HG02642 (cell line): ENCODE measurements around the gene MKI67.

ENCODE experiments used
- ATAC-seq: cut with Tn5 transposase; IDR thresholded peaks from one replicate; pipeline ENCODE4 v1.9.1; 2021; ENCODE audit warnings: mild to moderate bottlenecking; ENCODE audit not compliant: unreplicated experiment, poor library complexity

MKI67 gene

GRCh38 chr10:128067691-128068397 is 58.4 kb downstream of the MKI67 start:
- no peak for ATAC-seq

DNA sequence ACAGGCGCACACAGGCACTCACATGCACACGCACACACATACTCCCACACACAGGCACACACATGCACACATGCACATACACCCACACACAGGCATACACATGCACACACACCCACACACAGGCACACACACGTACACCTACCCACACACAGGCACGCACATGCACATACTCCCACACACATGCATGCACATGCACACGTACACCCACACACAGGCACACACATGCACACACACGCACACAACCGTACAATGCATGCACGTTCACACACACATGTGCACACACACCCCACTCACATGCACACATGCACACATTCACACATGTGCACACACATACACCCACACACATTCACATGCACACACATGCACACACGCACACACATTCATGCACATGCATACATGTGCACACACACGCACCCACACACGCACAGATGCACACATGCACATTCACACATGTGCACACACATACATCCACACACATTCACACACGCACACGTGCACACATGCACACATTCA is 59.3 kb downstream of the MKI67 start:
- no peak for ATAC-seq

DNA sequence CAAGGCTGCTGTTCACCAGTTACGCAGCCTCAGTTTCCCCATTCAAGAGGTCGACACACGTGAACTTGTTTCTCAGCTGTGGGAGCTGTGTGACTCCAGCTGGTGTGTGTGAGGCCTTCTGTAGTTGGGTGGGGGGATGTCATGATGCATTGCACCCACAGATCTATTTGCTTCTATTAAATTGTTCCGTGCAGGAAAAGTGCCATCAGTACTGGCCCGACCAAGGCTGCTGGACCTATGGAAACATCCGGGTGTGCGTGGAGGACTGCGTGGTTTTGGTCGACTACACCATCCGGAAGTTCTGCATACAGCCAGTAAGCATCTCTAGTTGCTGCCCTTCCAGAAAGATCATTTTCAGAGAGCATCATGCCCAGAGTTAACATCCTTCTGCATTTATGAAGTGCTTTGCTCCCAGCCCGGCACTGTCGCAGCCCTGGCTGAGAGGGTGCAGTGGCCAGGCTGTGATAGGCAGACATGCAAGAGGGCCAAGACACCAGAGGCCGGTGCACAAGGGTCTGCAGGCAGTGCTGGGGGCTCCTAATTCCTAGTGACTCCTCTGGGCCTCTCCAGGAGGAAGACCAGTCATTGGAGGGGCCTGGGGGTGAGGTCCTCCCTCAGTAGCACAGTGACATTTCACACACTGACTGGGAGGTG is 60.2 kb downstream of the MKI67 start:
- ATAC-seq, result no peak

DNA sequence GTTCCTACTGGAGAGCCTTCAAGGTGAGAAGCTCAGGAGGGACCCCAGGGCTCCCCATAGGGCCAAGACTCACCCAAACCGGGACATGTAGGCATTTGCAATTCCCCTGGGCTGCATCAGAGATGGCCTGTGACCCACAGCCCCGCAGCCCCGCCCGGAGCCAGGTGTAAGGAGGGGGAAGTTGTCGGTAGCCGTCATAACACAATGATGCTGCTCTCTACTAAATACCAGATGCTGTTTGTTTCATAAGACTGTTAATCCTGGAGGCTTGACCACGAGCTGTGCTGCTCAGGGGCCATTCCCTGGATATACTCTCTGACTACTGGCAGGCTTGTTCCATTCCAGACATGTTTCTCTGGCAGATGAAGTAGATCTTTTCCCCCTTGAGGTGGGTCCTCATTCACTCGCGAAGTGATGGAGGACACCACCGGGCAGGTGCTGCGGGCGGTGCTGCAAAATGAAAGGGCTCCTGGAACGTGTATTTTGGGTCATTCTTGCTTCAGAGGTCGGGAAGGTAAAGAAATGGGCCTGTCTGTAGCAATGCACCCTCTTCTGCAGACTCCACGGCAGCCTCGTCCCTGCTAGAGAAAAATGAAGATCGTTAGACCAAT is 61.1 kb downstream of the MKI67 start:
- no peak for ATAC-seq

- peak; percentile 44 for ATAC-seq
Measured at GRCh38 chr10:128064108-128064969, 61.9 kb downstream of the MKI67 start.

DNA sequence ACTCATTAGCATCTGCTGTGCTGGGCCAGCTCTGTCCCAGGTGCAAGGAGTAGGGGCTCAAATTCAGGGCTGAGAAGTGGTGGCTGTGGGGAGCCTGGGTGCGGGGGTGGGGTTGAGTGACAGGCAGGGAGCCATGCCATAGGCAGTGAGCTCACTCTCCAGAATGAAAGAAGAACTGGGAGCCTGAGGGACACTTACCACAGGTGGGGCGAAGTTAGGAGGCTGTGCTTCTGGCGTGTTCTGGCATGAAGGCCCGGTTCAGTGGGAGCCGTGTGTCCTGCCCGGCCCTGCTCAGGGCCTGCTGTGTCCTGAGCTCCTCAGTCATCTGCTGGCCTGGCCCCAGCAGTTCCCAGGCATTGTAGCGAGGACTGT is 62.5 kb downstream of the MKI67 start:
- peak; percentile 31 for ATAC-seq

DNA sequence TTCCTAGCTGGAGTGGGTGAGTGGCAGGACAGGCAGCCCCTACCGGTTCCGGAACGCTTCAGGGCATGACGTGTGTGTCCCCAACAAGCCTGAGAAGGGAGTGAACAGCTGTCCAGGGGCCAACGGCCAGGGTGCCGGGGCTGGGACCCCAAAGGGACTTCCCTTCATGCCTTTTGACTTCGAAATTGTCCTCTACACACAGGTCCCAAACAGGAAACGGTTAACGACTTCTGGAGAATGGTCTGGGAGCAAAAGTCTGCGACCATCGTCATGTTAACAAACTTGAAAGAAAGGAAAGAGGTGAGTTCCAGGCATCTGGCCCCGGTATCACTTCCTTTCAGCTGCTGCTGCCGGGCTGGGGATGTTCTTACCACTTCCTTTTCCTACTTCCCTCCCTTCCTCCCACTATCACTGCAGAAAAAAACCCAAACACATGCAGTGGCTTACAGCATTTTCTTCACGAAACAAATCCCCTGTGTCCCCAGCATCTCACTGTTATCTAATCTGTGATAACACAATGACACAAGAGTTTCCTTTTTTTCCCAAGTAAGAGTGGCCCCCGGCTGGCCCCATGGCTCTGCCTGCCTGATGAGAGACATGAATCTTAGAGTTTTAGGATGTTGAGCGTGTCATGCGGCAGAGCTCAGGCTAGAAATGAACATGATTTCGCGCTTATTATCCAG is 63.2 kb downstream of the MKI67 start:
- ATAC-seq, result peak; percentile 49

- peak; percentile 2 for ATAC-seq
Measured at GRCh38 chr10:128062331-128062880, 63.8 kb downstream of the MKI67 start.

DNA sequence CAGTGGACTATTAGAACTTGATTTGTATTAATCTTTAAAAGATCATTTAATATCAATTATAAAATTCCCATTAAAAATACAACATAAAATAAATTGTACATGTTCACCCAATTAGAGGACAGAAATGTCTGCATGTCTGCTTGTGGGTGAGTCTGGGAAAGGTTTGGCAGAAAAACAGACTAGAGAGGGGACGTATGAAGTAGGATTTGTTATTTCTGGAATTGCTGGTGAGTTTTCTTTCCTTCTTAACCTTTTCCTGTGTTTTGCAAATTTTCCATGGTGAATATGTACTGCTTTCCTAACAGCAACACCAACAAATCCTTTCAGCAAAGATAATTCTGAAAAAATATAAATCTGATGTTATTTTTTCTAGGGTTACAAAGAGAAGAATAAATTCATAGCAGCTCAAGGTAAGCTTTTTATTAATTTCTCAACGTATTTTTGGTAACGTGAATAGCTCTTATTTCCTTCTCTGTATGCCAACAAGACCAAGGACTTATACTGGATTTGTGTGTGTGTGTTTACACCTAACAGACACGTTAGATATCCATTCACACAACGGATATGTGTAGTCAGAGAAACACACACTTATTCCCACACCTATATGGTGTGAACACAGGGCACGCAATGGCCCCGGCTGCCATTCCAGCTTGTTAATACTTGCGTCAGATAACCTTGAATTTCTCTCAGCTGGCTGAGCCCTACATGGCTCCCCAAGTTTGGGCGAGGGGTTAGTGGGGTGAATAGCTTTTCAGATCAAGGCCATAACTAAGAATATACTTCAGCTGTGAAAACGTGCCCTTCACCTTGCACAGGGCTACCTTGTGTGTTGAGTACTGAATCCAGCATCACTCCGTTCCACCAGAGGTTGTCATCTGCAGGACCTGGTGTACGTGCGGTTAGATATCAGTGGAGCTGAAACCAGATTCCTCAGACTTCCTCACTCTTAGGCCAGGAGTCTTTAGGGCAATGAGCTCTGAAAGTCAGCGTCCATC is 64.6 kb downstream of the MKI67 start:
- no peak for ATAC-seq

DNA sequence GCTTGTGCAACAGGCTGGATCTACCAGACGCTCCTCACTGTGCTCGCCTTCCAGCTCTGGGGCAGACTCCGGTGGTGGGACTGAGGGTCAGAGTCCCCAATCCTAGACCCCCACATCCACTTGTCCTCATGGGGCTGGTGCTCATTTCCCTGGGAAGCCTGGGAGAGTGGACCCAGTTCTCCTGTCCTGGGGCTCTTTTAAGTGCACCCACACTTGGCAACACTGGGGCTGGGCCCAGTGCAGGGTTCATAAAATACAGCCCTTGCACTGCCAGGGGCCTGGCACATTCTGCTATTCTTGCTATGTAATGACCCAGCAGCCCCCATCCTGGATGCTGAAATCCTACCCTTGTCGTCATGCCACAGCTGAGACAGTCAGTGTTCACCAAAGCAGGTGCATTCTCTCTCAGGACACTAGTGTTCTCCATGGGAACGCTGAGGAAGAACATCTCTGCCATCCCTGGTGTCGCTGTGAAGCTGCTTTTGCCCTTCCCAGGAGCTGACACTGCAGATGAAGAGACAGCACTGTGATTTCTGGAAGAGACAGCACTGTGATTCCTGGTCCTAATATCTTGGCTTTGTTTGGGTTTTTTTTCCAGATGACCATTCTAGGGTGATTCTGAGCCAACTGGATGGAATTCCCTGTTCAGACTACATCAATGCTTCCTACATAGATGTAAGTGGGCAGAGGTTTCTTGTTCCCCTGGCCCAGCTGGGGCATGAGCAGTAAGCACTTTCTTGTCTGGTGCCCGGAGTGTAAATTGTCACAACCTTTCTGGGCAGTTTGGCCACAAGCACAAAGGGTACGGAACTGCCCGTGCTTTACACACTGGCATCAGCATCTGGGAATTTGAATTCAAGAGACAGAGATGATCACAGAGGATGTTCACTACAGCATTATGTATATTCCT is 65.6 kb downstream of the MKI67 start:
- no peak for ATAC-seq

GRCh38 chr10:128059982-128060293 is 66.3 kb downstream of the MKI67 start:
- no peak for ATAC-seq

- no peak for ATAC-seq
Measured at GRCh38 chr10:128059266-128059981, 66.8 kb downstream of the MKI67 start.

DNA sequence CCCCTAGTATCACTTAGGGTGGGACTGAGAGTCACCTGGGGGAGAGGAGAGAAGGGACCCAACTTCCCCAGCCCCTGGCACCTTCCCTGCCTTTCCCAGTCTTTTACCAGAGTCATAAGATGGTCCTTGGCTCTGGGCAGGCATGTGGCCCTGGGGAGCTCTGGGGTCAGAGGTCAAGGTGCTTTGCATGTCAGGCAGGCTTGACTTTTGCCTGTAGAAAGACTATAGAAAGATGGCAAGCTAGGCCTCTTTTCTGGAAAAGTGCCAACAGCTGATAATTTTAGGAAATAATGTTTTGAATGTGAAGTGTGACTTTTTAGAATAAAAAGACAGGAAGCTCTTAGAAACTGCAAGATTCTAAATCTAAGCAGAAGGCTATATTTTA is 67.5 kb downstream of the MKI67 start:
- no peak for ATAC-seq

DNA sequence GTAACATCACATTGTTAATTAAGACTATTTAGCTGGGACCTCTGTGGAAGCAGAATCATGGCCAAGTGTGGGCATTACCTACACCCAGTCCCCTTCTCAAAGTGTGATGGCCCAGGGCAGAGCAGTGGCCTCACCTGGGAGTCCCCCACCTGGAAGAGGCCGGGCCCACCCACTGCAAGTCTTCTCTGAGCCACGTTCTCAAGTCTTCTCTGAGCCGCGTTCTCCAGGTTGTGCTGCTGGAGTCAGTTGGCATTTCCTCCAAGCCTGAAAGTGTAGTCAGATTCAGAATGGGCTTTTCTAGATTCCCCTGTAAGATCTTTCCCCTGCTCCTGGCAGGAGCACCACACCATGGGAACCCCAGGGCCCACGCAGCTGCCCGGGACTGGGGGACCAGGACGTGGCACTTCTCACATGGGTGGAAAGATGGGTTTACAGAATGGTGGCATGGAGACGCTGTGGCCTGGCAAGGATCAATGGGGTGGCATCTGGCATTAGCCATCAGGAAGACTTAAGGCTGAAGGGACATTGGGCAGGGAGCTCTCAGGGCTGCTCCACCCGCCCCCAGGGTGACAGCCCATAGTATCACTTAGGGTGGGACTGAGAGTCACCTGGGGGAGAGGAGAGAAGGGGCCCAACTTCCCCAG is 68.0 kb downstream of the MKI67 start:
- no peak for ATAC-seq

DNA sequence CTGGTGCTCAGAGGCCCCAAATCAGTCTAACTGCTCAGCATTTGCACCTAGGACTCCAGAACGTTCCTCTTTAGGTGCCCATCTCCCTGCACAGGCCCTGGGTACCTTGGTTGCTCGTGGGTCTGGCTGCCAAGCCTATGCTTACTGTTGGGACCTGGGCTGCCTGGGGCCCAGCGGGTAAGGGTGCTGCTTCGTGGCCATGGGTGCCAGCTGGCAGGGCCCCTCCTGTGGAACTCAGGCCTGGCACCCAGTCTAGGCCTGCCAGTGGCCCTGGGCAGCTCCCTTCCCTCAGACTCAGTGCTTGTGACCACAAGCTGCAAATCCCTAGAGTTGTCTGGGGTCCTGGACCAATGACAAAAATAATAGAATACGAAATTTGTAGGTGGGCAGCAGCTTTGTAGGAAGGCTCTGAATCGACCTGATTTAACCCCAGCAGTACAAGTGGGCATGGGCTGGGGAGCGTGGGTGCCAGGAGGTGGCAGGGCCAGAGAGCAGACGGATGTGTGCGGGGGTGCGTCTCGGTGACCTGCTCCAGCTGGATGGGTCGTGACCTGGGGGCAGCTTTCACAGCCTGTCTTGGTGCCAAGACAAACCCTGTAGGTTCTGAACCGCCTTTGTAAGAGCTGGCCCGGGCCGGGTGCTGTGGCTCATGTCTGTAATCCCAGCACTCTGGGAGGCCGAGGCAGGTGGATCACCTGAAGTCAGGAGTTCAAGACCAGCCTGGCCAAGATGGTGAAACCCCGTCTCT is 69.7 kb downstream of the MKI67 start:
- ATAC-seq, result no peak
